ENCODE measurements around the gene PIF1. TPM values are rescaled to one million over a fixed set of nuclear protein-coding genes. Genes with fewer than 3 reads are reported as not detected.
"Not testable (repeated sequence)": the region's sequence is repeated elsewhere in the genome, so short reads cannot be mapped to it uniquely, and the experiment has no call there.

Gene PIF1
- total RNA-seq, 1 experiment from 2014 or later = 7.0 TPM

- in situ Hi-C loops (cut with HindIII; ENCODE audit: low pct_unique_long_range_greater_than_20kb, low sequenced_read_pairs) = no loop called here
Measured at GRCh38 chr15:64833690-64834089, 8.2 kb upstream of the PIF1 start.

GRCh38 chr15:64828985-64829384 is 3.5 kb upstream of the PIF1 start:
- no peak for DNase-seq (ENCODE audit: low read depth, low spot score)
- in situ Hi-C loops (cut with HindIII; ENCODE audit: low pct_unique_long_range_greater_than_20kb, low sequenced_read_pairs) = no loop called here

More at GRCh38 chr15:64833690-64834089, 8.2 kb upstream of the PIF1 start:
- no peak for DNase-seq (ENCODE audit: low read depth, low spot score)

- in situ Hi-C loops (cut with HindIII; ENCODE audit: low pct_unique_long_range_greater_than_20kb, low sequenced_read_pairs) = no loop called here
- DNase-seq (ENCODE audit: low read depth, low spot score) = no peak
Measured at GRCh38 chr15:64824929-64825430, 467 bp downstream of the PIF1 start.

GRCh38 chr15:64816452-64816851 is 9.0 kb downstream of the PIF1 start:
- DNase-seq (ENCODE audit: low read depth, low spot score) = no peak
- in situ Hi-C loops (cut with HindIII; ENCODE audit: low pct_unique_long_range_greater_than_20kb, low sequenced_read_pairs) = no loop called here

- DNase-seq (ENCODE audit: low read depth, low spot score); in situ Hi-C loops (cut with HindIII; ENCODE audit: low pct_unique_long_range_greater_than_20kb, low sequenced_read_pairs): not testable (repeated sequence)
Measured at GRCh38 chr15:64814965-64815364, 10.5 kb downstream of the PIF1 start.

- DNase-seq (ENCODE audit: low read depth, low spot score); in situ Hi-C loops (cut with HindIII; ENCODE audit: low pct_unique_long_range_greater_than_20kb, low sequenced_read_pairs): not testable (repeated sequence)
Measured at GRCh38 chr15:64814283-64814682, 11.2 kb downstream of the PIF1 start.

GRCh38 chr15:64813075-64813474 is 12.4 kb downstream of the PIF1 start:
- in situ Hi-C loops (cut with HindIII; ENCODE audit: low pct_unique_long_range_greater_than_20kb, low sequenced_read_pairs) = no loop called here
- DNase-seq (ENCODE audit: low read depth, low spot score) = no peak

- no peak for DNase-seq (ENCODE audit: low read depth, low spot score)
- in situ Hi-C loops (cut with HindIII; ENCODE audit: low pct_unique_long_range_greater_than_20kb, low sequenced_read_pairs) = no loop called here
Measured at GRCh38 chr15:64810497-64811326, 14.7 kb downstream of the PIF1 start.

GRCh38 chr15:64809649-64810496 is 15.6 kb downstream of the PIF1 start:
- DNase-seq (ENCODE audit: low read depth, low spot score) = peak; percentile 83
- in situ Hi-C loops (cut with HindIII; ENCODE audit: low pct_unique_long_range_greater_than_20kb, low sequenced_read_pairs) = no loop called here

- in situ Hi-C loops (cut with HindIII; ENCODE audit: low pct_unique_long_range_greater_than_20kb, low sequenced_read_pairs) = no loop called here
- no peak for DNase-seq (ENCODE audit: low read depth, low spot score)
Measured at GRCh38 chr15:64808785-64809453, 16.5 kb downstream of the PIF1 start.

GRCh38 chr15:64807751-64808222 is 17.7 kb downstream of the PIF1 start:
- in situ Hi-C loops (cut with HindIII; ENCODE audit: low pct_unique_long_range_greater_than_20kb, low sequenced_read_pairs) = no loop called here
- no peak for DNase-seq (ENCODE audit: low read depth, low spot score)

- in situ Hi-C loops (cut with HindIII; ENCODE audit: low pct_unique_long_range_greater_than_20kb, low sequenced_read_pairs) = no loop called here
- DNase-seq (ENCODE audit: low read depth, low spot score) = no peak
Measured at GRCh38 chr15:64807051-64807749, 18.2 kb downstream of the PIF1 start.

- in situ Hi-C loops (cut with HindIII; ENCODE audit: low pct_unique_long_range_greater_than_20kb, low sequenced_read_pairs) = no loop called here
- DNase-seq (ENCODE audit: low read depth, low spot score) = no peak
Measured at GRCh38 chr15:64806509-64806908, 18.9 kb downstream of the PIF1 start.

- DNase-seq (ENCODE audit: low read depth, low spot score) = no peak
- in situ Hi-C loops (cut with HindIII; ENCODE audit: low pct_unique_long_range_greater_than_20kb, low sequenced_read_pairs) = no loop called here
Measured at GRCh38 chr15:64804619-64805018, 20.8 kb downstream of the PIF1 start.

GRCh38 chr15:64803526-64803925 is 21.9 kb downstream of the PIF1 start:
- DNase-seq (ENCODE audit: low read depth, low spot score) = no peak
- in situ Hi-C loops (cut with HindIII; ENCODE audit: low pct_unique_long_range_greater_than_20kb, low sequenced_read_pairs) = no loop called here

- in situ Hi-C loops (cut with HindIII; ENCODE audit: low pct_unique_long_range_greater_than_20kb, low sequenced_read_pairs) = no loop called here
- no peak for DNase-seq (ENCODE audit: low read depth, low spot score)
Measured at GRCh38 chr15:64800476-64800875, 25.0 kb downstream of the PIF1 start.

GRCh38 chr15:64798905-64799304 is 26.5 kb downstream of the PIF1 start:
- DNase-seq (ENCODE audit: low read depth, low spot score); in situ Hi-C loops (cut with HindIII; ENCODE audit: low pct_unique_long_range_greater_than_20kb, low sequenced_read_pairs): not testable (repeated sequence)

All from SK-MEL-5 (cell line).